Posterior cingulate gyrus (tissue), 11 donors: ENCODE results near the gene NOS1AP.

ENCODE experiments used
- DNase-seq, 10 donors: peaks; one replicate each; pipeline versions ENCODE4 v3.0.0 to v3.0.0-alpha.2; 2020 to 2021; ENCODE audit warnings: mixed read lengths in 3 of 10
- intact Hi-C: fragments of 100-400 bp; cut with DNase I; formaldehyde crosslinking; loops from one replicate; pipeline ENCODE4 v1.15.1; 2023

NOS1AP gene

GRCh38 chr1:162388083-162388594, 318.6 kb downstream of the NOS1AP start:
- no peak for DNase-seq
- intact Hi-C loops: no loop called here

GRCh38 chr1:162388615-162389014, 319.1 kb downstream of the NOS1AP start:
- intact Hi-C loops: no loop called here
- DNase-seq: no peak

GRCh38 chr1:162389021-162389818, 319.7 kb downstream of the NOS1AP start:
- DNase-seq: no peak
- intact Hi-C loops: no loop called here

- DNase-seq: no peak
- intact Hi-C loops: loop anchor here (5.0 kb wide), 1 partner anchor 333 kb away; no protein-coding TSS in a partner anchor
Measured at GRCh38 chr1:162389971-162390370, 320.5 kb downstream of the NOS1AP start.

- no peak for DNase-seq
- intact Hi-C loops: loop anchor here (5.0 kb wide), 1 partner anchor 333 kb away; no protein-coding TSS in a partner anchor
Measured at GRCh38 chr1:162390396-162391185, 321.1 kb downstream of the NOS1AP start.

- intact Hi-C loops: loop anchor here (5.0 kb wide), 1 partner anchor 335 kb away; no protein-coding TSS in a partner anchor
Measured at GRCh38 chr1:162391790-162392563, 322.5 kb downstream of the NOS1AP start.

GRCh38 chr1:162396201-162396906, 326.9 kb downstream of the NOS1AP start:
- intact Hi-C loops: no loop called here

More at GRCh38 chr1:162391790-162392563, 322.5 kb downstream of the NOS1AP start:
- DNase-seq: peak in 2 of 10 donors; percentile 32 to 43

GRCh38 chr1:162397039-162397448, 327.6 kb downstream of the NOS1AP start:
- intact Hi-C loops: no loop called here
- DNase-seq: no peak

More at GRCh38 chr1:162396201-162396906, 326.9 kb downstream of the NOS1AP start:
- DNase-seq: no peak

- DNase-seq: no peak
- intact Hi-C loops: no loop called here
Measured at GRCh38 chr1:162397943-162398560, 328.6 kb downstream of the NOS1AP start.

GRCh38 chr1:162398999-162399580, 329.6 kb downstream of the NOS1AP start:
- intact Hi-C loops: no loop called here
- no peak for DNase-seq

- intact Hi-C loops: no loop called here
- no peak for DNase-seq
Measured at GRCh38 chr1:162400790-162401355, 331.4 kb downstream of the NOS1AP start.

- DNase-seq: no peak
- intact Hi-C loops: no loop called here
Measured at GRCh38 chr1:162404550-162405160, 335.2 kb downstream of the NOS1AP start.

- no peak for DNase-seq
- intact Hi-C loops: no loop called here
Measured at GRCh38 chr1:162405800-162406199, 336.3 kb downstream of the NOS1AP start.

- intact Hi-C loops: no loop called here
- DNase-seq: no peak
Measured at GRCh38 chr1:162406811-162407210, 337.3 kb downstream of the NOS1AP start.

GRCh38 chr1:162407539-162407938, 338.0 kb downstream of the NOS1AP start:
- DNase-seq: no peak
- intact Hi-C loops: no loop called here

- intact Hi-C loops: no loop called here
- no peak for DNase-seq
Measured at GRCh38 chr1:162412002-162412401, 342.5 kb downstream of the NOS1AP start, which contains the start of gene SH2D1B. SH2D1B (minus strand) TSS chr1:162412136; CDS start chr1:162412016, 120 bp downstream.

GRCh38 chr1:162416215-162416614, 346.7 kb downstream of the NOS1AP start:
- no peak for DNase-seq

GRCh38 chr1:162416909-162417308, 347.4 kb downstream of the NOS1AP start:
- no peak for DNase-seq
- intact Hi-C loops: no loop called here

More at GRCh38 chr1:162416215-162416614, 346.7 kb downstream of the NOS1AP start:
- intact Hi-C loops: no loop called here
